NCI-H69 (cell line): Measurements from ENCODE around the gene CDK8.
"Not testable (repeated sequence)": the region's sequence is repeated elsewhere in the genome, so short reads cannot be mapped to it uniquely, and the experiment has no call there.

Experiments used
- DNase-seq: peaks from one replicate; lab custom pipeline; 2025; lab: John Stamatoyannopoulos, UW

The CDK8 gene

DNA sequence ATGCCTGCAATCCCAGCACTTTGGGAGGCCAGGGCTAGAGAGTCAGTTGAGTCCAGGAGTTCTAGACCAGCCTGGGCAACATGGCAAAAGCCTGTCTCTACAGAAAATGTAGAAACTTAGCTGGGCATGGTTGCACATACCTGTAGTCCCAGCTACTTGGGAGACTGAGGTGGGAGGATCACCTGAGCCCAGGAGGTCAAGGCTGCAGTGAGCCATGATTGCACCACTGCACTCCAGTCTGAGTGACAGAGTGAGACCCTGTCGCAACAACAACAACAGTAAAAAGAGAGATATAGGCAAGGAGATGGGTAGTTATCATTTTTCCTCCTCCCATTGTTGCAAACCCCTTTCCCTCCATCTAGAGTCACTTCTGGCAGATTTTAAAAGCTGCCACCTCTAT lies 62.2 kb downstream of the CDK8 start:
- DNase-seq, result not testable (repeated sequence)

DNA sequence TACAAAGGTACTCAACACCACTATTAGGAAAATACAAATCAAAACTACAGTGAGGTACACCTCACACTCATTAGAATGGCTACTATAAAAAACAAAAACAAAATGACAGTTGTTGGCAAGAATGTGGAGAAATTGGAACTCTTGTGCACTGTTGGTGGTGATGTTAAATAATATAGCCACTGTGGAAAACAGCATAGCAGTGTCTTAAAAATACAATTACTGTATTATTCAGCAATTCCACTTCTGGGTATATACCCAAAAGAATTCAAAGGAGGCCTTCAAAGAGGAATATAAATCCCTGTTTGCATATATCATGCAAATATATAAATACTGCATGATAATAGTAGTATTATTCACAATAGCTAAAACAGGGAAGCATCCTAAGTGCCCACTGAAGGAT lies 66.8 kb downstream of the CDK8 start:
- no peak for DNase-seq

DNA sequence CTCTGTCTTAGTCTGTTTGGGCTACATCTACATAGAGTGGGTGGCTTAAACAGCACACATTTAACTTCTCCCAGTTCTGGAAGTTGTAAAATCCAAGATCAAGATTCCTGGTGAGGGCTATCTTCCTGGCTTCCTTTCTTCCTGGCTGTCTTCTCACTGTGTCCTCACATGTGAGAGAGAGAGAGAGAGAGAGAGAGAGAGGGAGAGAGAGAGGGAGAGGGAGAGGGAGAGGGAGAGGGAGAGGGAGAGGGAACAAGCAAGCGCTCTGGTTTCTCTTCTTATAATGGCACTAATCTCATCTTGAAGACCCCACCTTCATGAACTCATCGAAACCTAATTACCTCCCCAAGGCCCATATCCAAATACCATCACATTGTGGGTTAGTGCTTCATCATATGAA lies 69.2 kb downstream of the CDK8 start:
- no peak for DNase-seq

DNA sequence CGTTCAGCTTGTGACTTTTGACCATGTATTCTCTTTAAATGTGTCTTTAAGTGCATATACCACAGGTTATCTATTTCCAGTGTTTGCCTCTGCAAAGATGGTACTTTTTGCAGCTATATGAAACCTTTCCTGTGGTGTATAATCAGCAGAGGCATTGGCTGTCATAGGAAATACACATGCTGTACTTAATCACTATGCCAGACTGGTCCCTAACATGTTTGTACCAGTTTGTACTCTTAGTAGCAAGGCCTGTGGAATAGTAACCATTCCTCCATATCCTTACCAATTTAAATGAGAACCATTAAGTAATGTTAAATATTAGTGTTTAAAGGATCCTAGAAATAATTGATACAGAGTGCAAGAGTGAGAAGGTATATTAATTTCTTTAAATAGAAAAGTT lies 69.8 kb downstream of the CDK8 start:
- no peak for DNase-seq

DNA sequence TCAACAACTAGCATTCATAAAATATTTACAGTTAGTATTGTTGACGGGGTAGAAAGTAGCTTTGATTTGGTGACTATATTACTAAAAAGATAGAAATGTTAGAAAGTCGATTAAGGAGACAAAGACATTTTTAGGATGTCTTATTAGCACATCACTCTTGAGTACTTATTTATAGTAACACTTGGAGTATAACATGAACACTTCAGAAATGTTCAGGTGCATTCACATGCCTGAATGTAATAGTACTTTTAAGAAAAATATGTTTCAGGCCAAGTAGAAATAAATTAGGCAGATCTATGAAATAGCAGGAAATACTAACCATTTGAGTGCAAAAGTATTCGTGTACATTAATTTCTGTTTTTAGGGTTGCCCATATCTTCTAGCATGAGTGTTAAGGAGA lies 70.4 kb downstream of the CDK8 start:
- no peak for DNase-seq

DNA sequence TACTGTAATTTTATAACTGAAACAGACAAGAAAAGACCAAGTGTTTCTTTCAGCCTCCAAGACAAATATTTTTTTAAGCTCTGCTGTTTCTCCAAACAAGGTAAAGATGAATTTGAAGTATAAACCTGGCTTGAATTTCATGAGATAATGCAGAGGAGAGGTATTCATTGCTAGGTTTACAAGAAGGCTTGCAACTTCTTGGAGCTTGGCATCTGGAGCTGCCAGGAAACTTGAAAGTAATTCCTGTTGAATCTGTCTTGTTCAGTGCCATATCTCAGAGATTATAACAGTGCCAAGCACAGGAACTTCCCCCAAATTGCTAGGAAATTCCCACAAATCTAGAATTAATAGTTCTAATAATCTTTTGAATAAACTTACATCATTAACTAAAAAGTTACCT lies 70.9 kb downstream of the CDK8 start:
- DNase-seq, result no peak

DNA sequence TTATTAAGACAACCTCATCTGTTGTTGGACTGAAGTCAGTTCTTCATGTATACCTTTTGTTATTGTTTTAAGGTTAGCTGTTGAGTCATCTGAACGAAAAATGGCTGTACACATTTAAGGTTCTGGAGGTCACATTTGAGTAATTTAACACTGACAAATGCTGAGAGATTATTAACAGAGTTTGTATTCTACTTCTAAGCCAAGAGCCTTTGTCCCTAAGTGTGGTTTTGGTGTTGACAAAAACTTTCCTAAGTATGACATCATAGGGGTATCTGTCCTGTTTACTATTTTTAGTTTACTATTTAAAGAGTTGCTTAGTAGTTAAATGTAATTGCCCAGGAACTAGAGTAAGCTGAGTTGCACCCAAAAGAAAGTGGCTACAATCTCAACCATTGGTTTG lies 71.9 kb downstream of the CDK8 start:
- DNase-seq, result no peak

DNA sequence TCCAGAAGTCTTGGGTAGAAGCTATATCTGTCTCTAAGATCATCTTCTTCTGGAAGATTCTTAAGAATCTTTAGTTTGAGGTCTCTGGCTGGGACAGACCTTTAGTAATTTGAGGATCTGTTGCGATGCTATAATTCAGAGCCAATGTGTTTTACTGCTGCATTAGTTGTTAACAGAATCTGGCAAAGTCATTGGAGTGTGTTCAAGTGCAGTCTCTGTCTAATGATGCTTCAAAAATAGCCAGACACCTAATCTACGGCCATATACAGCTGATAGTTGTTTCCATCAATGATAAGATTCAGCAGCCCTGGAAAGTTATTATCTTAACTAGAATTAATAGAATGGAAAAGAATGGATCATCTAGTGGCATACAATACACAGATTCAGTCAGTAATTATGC lies 72.6 kb downstream of the CDK8 start:
- no peak for DNase-seq

DNA sequence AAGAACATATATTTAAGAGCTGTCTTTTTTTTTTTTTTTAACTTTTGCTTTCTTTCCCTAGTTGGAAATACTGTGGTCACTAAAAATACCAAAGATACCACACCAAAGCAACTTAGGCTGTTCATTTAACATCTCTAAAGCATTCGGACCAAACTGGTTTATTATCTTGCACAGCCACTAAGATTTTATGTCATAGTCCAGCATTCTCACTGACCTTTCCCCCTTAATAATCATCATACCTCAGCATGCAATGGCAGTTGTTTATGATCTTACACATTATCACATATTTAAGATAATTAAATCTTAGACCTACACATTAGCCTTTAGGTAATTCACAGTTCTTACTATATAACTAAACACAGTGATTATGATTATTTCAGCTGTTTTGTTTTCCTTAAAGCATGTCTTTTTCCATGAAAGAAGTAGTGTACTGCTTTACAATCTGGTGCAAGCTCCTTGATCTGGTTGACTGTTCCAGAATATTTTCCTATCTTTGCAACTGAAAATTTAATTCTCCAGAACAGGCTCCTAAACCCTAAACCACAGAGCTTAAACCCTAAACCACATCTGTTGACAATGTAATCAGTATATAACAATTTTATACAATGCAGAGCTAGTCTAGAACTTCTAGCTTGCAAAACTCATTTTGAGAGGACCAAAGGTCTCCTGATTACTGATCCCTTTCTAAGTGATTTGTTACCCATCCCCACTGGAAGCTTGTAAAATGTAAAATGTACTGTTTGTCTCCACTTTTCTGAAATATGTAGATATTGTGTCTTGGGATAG lies 74.2 kb downstream of the CDK8 start:
- no peak for DNase-seq

DNA sequence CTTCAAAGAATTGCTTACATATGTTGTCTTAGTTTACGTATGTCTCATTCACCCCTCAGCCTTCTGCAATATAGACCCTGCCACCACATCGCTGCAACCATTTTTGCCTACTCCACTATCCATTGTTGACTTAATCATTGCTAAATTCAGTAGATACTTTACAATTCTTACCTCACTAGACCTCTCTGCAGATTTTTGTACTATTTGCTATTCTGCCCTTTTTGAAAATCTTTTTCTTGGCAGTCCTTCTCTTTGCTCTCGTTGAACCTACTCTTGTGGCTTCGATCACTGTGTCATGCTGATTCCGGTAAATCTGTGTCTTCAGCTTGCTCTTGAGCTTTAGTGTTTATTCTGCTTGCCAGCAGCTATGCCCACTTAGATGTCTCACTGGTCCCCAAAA lies 81.2 kb downstream of the CDK8 start:
- DNase-seq, result no peak

DNA sequence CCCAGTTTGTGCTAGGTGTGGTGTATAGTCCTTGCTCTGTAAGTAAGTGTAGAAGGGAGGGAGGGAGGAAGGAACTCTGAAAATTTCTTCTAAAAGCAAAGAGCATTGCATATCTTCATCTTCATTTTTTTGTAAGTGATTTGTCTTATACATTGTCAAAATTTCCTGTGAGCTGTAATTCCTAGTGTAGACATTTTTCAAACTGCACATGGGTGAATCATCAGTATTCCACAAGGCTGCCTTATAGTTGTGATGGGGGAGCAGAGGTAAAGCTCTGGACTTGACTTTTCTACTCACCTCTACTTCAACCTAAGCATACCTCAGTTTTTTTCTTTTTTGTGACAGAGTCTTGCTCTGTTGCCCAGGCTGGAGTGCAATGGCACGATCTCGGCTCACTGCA lies 86.9 kb downstream of the CDK8 start:
- no peak for DNase-seq

DNA sequence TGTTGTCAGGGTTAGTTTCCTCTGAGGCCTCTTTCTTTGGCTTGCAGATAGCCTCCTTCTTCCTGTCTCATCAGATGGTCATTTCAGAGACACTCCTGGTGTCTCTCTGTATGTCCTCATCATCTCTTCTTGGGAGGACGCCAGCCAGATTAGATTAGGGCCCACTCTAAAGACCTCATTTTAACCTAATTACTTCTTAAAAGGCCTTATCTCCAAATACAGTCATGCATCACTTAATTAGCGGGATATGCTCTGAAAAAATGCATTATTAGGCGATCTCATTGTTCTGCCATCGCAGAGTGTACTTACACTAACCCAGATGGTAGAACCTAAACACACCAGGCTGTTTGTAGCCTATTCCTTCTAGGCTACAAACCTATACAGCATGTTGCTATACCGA lies 89.0 kb downstream of the CDK8 start:
- peak; percentile 11 for DNase-seq

DNA sequence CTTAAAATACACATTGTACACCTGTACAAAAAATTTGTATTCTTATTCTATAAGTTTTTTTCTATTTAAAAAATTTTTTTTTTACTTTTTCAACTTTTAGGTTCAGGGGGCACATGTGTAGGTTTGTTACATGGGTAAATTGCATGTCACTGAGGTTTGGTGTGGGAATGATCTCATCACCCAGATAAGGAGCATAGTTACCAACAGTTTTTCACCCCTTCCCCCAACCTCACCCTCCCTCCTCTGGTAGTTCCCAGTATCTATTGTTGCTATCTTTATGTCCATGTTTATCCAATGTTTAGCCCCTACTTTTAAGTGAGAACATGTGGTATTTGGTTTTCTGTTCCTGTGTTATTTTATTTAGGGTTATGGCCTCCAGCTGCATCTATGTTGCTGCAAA lies 89.9 kb downstream of the CDK8 start:
- DNase-seq, result no peak

DNA sequence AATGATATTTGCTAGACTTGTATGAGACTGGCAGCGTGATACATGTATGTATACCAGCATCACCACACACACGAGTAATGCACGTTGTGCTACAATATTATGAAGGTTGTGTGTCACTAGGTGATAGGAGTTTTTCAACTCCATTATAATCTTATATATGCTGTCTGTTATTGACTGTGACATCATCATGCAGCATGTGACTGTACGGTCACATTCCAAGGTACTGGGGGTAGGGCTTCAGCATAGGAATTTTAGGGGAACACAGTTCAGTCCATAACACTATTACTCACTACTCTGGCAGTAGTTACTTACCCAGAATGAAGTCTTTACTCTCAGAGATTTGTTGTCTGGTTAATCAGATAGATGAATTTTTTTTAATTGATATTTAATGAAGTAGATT lies 91.1 kb downstream of the CDK8 start:
- DNase-seq, result no peak

DNA sequence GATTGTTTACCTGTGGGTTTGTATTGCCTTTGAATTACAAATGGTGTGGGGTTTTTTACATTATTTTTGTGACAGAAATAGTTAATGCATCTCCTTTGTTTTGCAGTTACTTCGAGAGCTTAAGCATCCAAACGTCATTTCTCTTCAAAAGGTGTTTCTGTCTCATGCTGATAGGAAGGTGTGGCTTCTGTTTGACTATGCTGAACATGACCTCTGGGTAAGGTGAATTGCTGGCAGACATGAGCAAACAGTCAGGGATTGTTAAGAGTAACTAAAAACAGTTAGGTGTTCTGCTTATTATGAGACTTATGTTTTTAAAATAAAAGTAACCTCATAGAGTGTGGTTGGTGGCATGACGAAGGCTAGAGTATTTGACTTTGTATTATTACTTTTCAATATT lies 95.0 kb downstream of the CDK8 start:
- peak; percentile 74 for DNase-seq

DNA sequence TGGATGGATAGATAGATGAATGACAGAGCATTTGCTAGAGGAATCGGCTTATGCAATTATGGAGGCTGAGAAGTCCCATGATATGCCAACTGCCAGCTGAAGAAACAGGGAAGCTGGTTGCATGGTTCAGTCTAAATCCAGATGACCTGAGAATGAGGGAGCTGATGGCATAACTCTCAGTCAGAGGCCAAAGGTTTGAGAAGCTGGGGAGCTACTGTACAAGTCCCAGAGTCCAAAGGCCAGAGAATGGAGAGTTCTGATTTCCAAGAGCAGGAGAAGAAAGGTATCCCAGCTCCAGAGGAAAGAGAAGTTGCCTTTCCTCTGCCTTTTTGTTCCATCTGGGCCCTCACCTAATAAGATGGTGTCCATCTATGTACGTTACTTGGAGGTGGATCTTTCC lies 108.3 kb downstream of the CDK8 start:
- no peak for DNase-seq

DNA sequence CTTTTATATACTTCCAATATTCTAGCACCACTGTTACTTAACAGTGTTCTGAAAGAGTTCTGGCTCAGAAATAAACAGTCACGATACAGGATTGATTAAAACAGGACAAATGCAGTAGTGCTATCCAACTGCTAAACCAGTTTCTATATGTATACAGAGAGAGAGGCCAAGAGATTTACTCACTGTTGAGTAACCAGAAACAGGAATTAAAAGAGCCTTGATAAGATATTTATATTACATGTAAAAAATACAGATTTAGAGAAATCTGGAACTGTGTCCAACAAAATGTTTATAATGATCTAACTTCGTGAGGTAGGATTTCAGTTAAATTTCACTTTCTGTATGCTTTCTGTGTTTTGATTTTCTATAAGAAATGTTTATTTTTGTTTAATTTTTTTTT lies 116.6 kb downstream of the CDK8 start:
- no peak for DNase-seq

DNA sequence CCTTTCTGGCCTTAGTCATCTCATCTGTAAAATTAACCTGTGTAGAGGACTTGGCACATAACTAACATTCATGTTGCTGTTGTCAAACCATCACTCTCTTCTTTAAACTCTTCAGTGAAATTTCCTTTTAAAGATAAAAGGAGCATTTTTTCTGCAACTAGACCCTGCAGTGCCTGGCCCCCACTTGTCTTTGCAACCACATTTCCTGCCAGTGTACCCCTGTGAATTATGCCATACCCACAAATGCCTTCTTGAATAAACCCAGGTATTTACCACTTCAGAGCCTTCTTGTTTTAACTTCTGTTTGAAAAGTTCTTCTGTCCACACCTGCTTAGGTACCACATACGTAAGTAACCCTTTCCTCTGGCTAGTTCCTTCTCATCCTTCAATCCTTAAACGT lies 118.8 kb downstream of the CDK8 start:
- DNase-seq, result no peak

DNA sequence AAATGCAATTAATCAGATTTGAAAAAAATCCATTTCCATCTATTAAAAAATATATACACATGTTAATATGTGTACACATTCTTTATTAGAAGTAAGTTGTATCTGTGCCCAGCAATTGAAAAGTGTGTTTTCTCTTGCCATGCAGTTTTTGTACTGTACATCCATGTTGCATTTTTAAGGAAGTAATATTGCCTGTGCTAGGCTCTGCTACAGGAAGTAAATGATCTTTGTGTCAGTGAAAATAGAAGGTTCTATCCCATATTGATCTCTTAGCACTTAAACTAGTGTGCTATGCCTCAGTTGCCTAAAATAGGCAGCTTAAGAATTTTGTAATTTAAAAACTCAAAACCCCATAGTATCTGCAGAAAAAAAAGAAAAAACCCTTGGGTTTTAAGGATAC lies 122.5 kb downstream of the CDK8 start:
- peak; percentile 2 for DNase-seq

DNA sequence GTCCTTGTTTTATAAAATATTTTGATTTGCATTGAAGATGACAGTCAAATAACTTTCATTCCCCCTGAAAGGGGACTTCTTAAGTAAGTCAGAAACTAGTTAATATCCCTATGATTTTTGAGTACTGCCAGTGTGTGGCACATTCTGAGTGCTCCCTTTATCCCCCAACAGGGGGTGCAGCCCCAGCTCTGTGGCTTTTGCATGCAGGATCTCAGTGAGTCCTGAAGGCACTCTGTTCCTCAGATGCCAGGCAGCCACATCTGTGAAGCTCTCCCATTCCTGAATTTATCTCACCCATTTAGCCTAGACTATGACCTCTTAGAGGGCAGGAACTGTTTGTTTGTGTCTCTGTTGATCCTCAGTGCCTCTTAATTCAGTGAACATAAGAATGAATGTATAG lies 123.1 kb downstream of the CDK8 start:
- peak; percentile 76 for DNase-seq

DNA sequence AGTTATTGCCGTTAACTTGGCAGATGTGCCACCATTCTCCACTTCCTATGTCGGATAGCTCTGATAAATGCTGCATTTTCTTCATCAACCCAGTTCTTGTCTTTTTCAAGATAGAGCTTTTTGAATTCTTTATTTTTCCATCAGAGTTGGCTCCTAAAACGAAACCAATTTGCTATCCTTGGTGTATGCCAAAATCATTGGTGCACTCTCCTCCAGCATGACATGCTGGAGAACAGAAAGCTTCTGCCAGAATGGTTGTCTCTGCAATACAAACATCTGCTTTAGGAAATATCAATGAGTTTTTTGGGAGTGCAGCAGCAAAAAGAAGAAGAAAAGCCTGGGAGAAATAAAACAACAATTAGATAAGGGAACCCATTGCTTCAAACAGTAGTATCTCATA lies 124.2 kb downstream of the CDK8 start:
- no peak for DNase-seq

DNA sequence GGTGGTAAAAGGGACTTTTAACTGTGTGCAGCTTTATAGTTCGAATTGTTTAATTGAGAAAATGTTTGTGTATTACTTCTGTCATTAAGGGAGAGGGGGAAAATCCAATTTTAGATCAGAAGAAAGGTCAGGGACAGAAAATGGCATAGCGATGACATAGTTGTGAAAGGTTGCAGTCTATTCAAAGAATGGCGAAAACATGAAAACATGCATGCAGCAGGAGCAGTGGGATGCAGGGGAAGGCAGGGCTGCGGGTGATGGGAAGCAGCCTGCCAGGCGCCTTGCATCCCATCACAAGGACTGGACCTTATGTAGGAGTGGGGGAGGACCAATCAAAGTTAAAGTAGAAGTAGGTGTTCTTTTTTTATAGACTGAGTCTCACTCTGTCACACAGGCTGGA lies 125.9 kb downstream of the CDK8 start:
- DNase-seq, result no peak

DNA sequence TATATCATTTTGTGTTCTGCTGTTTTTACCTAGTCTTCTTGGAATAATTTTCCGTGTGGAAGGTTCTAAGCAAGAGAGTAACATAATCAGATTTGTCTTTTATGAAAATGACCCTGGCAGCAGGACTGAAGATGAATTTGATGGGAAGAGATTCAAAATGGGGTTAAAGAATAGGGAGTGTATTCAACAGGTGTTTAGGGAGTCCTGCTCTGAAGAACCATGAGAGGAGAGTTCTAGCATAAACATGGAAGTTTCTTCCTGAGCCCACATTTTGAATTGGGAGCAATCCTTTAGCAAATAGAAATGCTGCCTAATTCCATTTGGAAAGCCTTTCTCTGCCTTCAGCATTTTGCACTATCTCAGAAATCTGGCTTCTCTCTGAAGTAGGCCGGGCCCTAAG lies 127.0 kb downstream of the CDK8 start:
- DNase-seq, result no peak

DNA sequence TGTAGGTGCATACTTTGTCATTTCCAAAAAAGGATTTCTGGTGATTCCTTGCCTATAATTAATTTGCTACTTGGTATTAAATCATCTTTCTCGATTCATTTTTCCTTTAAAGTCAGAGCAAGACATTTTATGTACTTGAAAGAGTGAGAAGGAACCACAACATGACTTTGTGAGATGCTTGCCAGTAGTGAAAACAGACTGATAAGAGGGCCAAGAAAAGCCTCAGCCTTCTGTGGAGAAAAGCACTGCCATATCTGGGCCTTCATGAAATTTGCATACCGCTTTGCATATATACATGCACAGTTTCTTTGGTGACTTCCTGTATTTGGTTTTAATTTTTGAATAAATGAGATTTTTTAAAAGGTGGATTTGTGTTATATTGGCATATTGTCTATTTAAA lies 128.4 kb downstream of the CDK8 start:
- no peak for DNase-seq

DNA sequence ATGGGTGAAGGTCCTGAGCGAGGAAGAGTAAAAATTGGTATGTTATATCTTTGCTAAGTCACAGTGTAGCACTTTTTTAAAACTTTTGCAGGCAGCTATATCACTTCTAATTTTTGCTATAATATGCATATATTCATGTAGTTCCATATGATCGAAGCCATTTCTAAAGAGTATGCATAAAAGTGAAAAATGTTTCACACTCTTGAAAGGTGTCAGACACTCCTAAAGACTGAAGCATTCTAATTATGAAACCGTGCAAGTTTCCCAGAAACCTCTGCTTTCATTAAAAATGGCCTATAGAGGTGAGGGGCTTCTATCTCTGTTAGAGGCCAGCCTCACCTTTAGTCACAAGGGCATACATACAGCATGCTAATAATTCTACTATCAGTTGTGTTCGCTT lies 128.9 kb downstream of the CDK8 start:
- DNase-seq, result no peak
